ENCODE data around the gene FBLN2.

DNA sequence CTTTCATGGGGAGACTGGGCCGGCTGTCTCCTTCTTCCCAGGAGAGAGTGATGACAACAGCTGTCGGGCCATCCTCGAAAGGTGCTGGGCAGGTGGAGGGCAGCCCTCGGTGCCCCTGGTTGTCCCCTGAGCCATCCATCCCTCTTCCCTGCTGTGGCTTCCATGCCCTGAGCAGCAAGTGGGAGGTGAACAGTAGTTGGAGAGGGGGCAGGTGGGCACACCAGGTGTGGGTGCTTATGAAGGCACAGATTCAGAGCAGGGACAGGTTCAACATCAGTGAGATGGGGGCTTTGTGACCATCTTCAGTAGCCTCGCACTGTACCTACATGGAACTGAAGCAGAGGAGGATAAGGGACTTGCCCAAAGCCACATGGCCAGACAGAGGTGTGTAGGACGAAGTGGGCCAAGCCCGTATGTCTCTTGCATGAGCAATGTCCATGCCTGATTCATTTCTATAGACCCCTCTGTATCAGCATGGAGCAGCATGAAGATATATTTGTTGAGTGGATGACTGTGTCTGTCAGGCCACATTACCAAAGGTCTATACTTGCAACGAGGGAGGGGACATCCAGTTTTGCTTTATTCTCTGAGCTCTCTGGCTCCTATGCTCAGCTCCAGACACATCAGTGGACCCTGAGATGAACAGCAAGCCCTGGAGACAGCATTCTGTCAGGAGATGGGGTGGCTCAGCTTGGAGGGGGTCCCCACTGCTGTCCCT, 107.8 kb downstream of the FBLN2 start:
- TF ChIP-seq EZH2phosphoT487 (IDR thresholded peaks at IDR 0.05; ENCODE audit: borderline replicate concordance): no peak
- TF ChIP-seq SP1 (IDR thresholded peaks at IDR 0.05; ENCODE audit: low read depth): no peak

Measured in HCT116 (cell line).